AG10803 (cell line): ENCODE data around the gene STARD13.

ENCODE experiments used
- DNase-seq: peaks from one replicate; pipeline ENCODE4 v3.0.0; 2010; ENCODE audit warnings: low read depth
- H3K4me3 ChIP-seq: 2 replicates; pipeline ENCODE4 v1.5.1; 2011; ENCODE audit warnings: mild to moderate bottlenecking, low read length, control low read depth
- CTCF ChIP-seq: conservative IDR thresholded peaks from 2 replicates; pipeline ENCODE4 v1.5.1; 2011; ENCODE audit warnings: mild to moderate bottlenecking, low read length, control low read depth, inconsistent platforms

The STARD13 gene

GRCh38 chr13:33201659-33202058 is 83.9 kb downstream of the STARD13 start:
- no peak overlapping the region for H3K4me3 ChIP-seq
- DNase-seq: no peak
- no peak for TF ChIP-seq CTCF

GRCh38 chr13:33199289-33199850 is 86.2 kb downstream of the STARD13 start:
- H3K4me3 ChIP-seq: no peak overlapping the region
- no peak for DNase-seq
- no peak for TF ChIP-seq CTCF

- H3K4me3 ChIP-seq: no peak overlapping the region
- TF ChIP-seq CTCF: no peak
- no peak for DNase-seq
Measured at GRCh38 chr13:33197541-33197971, 88.0 kb downstream of the STARD13 start.

GRCh38 chr13:33196767-33197166 is 88.8 kb downstream of the STARD13 start:
- no peak for DNase-seq
- no peak for TF ChIP-seq CTCF
- no peak overlapping the region for H3K4me3 ChIP-seq

GRCh38 chr13:33195693-33196464 is 89.7 kb downstream of the STARD13 start:
- DNase-seq: no peak
- H3K4me3 ChIP-seq: no peak overlapping the region
- no peak for TF ChIP-seq CTCF

GRCh38 chr13:33194820-33195692 is 90.5 kb downstream of the STARD13 start:
- no peak overlapping the region for H3K4me3 ChIP-seq
- DNase-seq: peak; percentile 82
- no peak for TF ChIP-seq CTCF
